ENCODE data around the gene ARHGAP45.

DNA sequence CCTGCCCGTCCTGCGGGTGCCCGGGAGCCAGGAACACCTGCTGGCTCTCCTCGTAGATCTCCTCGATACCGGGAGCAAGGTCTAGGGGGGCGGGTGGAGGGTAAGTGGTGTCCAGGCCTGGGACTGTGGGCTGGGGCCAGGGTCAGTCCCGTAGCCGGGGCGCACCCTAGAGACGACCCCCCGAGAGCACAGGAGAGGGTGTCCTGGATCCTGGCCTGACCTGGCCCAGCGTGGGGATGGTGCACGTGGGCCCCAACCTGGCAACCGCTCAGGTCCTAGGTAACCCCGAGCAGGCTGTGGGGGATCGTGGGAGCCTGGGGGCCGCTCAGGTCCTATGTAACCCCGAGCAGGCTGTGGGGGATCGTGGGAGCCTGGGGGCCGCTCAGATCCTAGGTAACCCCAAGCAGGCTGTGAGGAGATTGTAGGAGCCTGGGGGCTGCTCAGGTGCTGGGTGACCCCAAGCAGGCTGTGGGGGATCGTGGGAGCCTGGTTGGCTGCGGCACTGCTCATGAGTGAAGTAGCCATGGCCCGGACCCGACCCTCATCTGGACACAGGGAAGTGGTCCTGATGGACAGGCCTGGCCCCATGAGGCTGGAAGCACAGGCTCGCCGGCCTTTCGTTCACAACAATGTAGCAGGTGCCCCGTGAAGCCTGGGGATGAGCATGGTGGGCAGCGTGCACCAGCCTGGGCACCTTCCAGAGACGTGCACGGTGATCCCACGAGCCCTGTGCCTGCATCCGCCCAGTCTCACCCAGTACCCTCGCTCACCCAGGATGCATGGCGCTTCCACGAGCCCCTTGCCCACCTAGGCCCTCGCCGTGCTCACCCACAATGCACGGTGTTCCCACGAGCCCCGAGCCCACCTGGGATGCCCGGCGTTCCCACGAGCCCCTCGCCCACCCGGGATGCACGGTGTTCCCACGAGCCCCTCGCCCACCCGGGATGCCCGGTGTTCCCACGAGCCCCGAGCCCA, 43.0 kb downstream of the ARHGAP45 start:
- no peak for TF ChIP-seq POLR2AphosphoS5 (IDR thresholded peaks at IDR 0.05; ENCODE audit: low read depth)
- TF ChIP-seq, protein P1, sequence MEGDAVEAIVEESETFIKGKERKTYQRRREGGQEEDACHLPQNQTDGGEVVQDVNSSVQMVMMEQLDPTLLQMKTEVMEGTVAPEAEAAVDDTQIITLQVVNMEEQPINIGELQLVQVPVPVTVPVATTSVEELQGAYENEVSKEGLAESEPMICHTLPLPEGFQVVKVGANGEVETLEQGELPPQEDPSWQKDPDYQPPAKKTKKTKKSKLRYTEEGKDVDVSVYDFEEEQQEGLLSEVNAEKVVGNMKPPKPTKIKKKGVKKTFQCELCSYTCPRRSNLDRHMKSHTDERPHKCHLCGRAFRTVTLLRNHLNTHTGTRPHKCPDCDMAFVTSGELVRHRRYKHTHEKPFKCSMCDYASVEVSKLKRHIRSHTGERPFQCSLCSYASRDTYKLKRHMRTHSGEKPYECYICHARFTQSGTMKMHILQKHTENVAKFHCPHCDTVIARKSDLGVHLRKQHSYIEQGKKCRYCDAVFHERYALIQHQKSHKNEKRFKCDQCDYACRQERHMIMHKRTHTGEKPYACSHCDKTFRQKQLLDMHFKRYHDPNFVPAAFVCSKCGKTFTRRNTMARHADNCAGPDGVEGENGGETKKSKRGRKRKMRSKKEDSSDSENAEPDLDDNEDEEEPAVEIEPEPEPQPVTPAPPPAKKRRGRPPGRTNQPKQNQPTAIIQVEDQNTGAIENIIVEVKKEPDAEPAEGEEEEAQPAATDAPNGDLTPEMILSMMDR (conservative IDR thresholded peaks at IDR 0.05; ENCODE audit: low read depth in 2 of 2): no peak
- TF ChIP-seq, protein P2, sequence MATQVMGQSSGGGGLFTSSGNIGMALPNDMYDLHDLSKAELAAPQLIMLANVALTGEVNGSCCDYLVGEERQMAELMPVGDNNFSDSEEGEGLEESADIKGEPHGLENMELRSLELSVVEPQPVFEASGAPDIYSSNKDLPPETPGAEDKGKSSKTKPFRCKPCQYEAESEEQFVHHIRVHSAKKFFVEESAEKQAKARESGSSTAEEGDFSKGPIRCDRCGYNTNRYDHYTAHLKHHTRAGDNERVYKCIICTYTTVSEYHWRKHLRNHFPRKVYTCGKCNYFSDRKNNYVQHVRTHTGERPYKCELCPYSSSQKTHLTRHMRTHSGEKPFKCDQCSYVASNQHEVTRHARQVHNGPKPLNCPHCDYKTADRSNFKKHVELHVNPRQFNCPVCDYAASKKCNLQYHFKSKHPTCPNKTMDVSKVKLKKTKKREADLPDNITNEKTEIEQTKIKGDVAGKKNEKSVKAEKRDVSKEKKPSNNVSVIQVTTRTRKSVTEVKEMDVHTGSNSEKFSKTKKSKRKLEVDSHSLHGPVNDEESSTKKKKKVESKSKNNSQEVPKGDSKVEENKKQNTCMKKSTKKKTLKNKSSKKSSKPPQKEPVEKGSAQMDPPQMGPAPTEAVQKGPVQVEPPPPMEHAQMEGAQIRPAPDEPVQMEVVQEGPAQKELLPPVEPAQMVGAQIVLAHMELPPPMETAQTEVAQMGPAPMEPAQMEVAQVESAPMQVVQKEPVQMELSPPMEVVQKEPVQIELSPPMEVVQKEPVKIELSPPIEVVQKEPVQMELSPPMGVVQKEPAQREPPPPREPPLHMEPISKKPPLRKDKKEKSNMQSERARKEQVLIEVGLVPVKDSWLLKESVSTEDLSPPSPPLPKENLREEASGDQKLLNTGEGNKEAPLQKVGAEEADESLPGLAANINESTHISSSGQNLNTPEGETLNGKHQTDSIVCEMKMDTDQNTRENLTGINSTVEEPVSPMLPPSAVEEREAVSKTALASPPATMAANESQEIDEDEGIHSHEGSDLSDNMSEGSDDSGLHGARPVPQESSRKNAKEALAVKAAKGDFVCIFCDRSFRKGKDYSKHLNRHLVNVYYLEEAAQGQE (IDR thresholded peaks at IDR 0.05; ENCODE audit: unreplicated experiment): no peak
- no peak for TF ChIP-seq EZH2phosphoT487 (IDR thresholded peaks at IDR 0.05; ENCODE audit: unreplicated experiment)
- TF ChIP-seq STAT1 (IDR thresholded peaks at IDR 0.05; ENCODE audit: unreplicated experiment): no peak
- TF ChIP-seq EZH2 (IDR thresholded peaks at IDR 0.05; ENCODE audit: low read depth, unreplicated experiment): no peak
- TF ChIP-seq CREB1 (CRISPR knock-in tag; IDR thresholded peaks at IDR 0.05; ENCODE audit: low read depth): no peak
- no peak for TF ChIP-seq JUNB (IDR thresholded peaks at IDR 0.05; ENCODE audit: unreplicated experiment)
- TF ChIP-seq ZNF114 (CRISPR knock-in tag; IDR thresholded peaks at IDR 0.05): no peak
- TF ChIP-seq, protein P3, sequence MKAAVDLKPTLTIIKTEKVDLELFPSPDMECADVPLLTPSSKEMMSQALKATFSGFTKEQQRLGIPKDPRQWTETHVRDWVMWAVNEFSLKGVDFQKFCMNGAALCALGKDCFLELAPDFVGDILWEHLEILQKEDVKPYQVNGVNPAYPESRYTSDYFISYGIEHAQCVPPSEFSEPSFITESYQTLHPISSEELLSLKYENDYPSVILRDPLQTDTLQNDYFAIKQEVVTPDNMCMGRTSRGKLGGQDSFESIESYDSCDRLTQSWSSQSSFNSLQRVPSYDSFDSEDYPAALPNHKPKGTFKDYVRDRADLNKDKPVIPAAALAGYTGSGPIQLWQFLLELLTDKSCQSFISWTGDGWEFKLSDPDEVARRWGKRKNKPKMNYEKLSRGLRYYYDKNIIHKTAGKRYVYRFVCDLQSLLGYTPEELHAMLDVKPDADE (IDR thresholded peaks at IDR 0.05): no peak
- TF ChIP-seq NANOG (IDR thresholded peaks at IDR 0.05; ENCODE audit: borderline replicate concordance): no peak
- TF ChIP-seq ZNF331 (CRISPR knock-in tag; IDR thresholded peaks at IDR 0.05; ENCODE audit: low read depth): no peak
